HG03558 (cell line): ENCODE measurements around the gene SBK3.

ENCODE experiments used
- ATAC-seq: cut with Tn5 transposase; IDR thresholded peaks from one replicate; pipeline ENCODE4 v1.9.1; 2021; ENCODE audit warnings: moderate number of reproducible peaks; ENCODE audit not compliant: unreplicated experiment; ENCODE audit errors: extremely low read depth

SBK3 gene

GRCh38 chr19:55493052-55493644 is 52.2 kb downstream of the SBK3 start:
- no peak for ATAC-seq

- ATAC-seq = no peak
These were observed 52.9 kb downstream of the SBK3 start for GRCh38 chr19:55492362-55492944.

GRCh38 chr19:55491546-55492360 is 53.6 kb downstream of the SBK3 start:
- no peak for ATAC-seq
